Activated T-cell treated with anti-CD3 and anti-CD28 coated beads, Interleukin-2, amount 50 U/mL, for 72 hours (primary cell): ENCODE data around the gene FAM153A. TPM values are rescaled to one million over a fixed set of nuclear protein-coding genes. Genes with fewer than 3 reads are reported as not detected.
"Not testable (repeated sequence)": the region's sequence is repeated elsewhere in the genome, so short reads cannot be mapped to it uniquely, and the experiment has no call there.

ENCODE experiments used
- ATAC-seq, 2 donors: fragments of 150-1000 bp; cut with Tn5 transposase; replicated peaks in 1 of 2; 2 replicates each; pipeline ENCODE4 v1.10.0; 2021; ENCODE audit warnings: moderate library complexity in 2 of 2, mild to moderate bottlenecking in 1 of 2
- DNase-seq, 2 donors: peaks; one replicate each; pipeline ENCODE4 v3.0.0; 2021 to 2022; ENCODE audit warnings: mixed read lengths in 1 of 2
- H3K27ac Mint-ChIP-seq: one replicate; pipeline ENCODE4 v1.8.0; 2022; ENCODE audit warnings: mild to moderate bottlenecking, moderate library complexity, mixed read lengths
- H3K27me3 Mint-ChIP-seq: one replicate; pipeline ENCODE4 v1.8.0; 2022; ENCODE audit warnings: low read depth, mixed read lengths
- H3K36me3 Mint-ChIP-seq, 2 donors: one replicate each; pipeline ENCODE4 v1.8.0; 2022; ENCODE audit warnings: mixed read lengths in 2 of 2, mild to moderate bottlenecking in 1 of 2; ENCODE audit not compliant: insufficient read depth in 2 of 2
- H3K4me1 Mint-ChIP-seq: one replicate; pipeline ENCODE4 v1.8.0; 2022; ENCODE audit warnings: low read depth, mixed read lengths
- H3K4me3 Mint-ChIP-seq, 2 donors: one replicate each; pipeline ENCODE4 v1.8.0; 2022; ENCODE audit warnings: mild to moderate bottlenecking in 2 of 2, mixed read lengths in 2 of 2, moderate library complexity in 2 of 2
- H3K9me3 Mint-ChIP-seq, 2 donors: one replicate each; pipeline ENCODE4 v1.8.0; 2022; ENCODE audit warnings: mixed read lengths in 2 of 2
- total RNA-seq, 2 donors: library from RNA; stranded (reverse); gene quantifications; one replicate each; pipeline ENCODE4 v1.2.3, GENCODE V29; 2022

FAM153A gene
- total RNA-seq, 2 donors from 2014 or later = 6.9 to 58.1 TPM

DNA sequence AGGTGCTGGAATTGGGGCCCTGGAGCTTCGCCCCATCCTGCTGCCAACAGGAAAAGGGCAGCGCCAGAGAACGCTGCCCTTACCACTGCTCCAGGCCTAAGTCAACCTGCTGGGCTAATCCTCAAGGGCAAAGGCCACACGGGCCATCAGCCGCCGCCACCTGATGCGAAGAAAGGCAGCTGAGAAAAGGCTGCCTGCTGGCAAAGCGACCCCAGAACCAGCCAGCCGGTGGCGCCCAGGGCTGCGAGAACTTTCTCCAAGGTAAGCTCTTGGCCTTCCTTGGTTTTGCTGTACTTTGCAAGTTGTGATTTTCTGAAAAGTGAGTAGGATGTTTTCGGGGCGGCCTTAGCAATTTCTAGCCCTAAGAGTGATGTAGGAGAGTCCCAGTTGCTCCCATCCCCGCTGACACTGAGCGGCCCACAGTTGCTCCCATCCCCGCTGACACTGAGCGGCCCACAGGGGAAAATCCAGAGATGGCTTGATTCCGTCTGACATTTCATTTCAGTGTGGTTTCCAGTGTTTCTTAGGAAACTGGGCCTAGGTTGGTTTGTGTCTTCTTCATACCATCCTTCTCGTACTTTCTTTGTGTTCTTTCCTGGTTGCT lies 15.6 kb upstream of the FAM153A start:
- not testable (repeated sequence) for H3K27ac Mint-ChIP-seq, H3K36me3 Mint-ChIP-seq, H3K4me3 Mint-ChIP-seq, H3K27me3 Mint-ChIP-seq, H3K4me1 Mint-ChIP-seq, H3K9me3 Mint-ChIP-seq
- DNase-seq (peak in 1 of 2 donors; percentile 6), ATAC-seq (peak in 1 of 2 donors; percentile 50)

DNA sequence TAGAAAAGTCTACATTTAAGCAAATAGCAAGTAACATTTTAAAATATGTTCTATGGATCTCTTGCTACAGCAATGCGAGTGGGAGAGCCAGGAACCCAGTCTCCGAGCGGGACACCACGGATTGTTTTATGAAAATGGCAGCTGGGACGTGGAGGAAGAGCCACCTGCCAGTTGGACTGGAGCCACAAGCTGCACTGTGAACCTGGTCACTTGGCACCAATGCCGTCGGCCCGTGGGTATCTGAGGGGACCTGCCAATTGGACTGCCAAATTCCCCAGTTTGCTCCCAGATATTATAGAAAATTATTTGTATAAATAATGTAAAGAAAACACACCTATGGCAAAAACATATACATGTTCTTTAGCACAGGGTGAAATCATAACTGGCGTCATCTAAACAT lies 10.6 kb upstream of the FAM153A start:
- not testable (repeated sequence) for H3K36me3 Mint-ChIP-seq, H3K4me1 Mint-ChIP-seq, H3K4me3 Mint-ChIP-seq, H3K9me3 Mint-ChIP-seq, H3K27me3 Mint-ChIP-seq, DNase-seq, ATAC-seq, H3K27ac Mint-ChIP-seq

DNA sequence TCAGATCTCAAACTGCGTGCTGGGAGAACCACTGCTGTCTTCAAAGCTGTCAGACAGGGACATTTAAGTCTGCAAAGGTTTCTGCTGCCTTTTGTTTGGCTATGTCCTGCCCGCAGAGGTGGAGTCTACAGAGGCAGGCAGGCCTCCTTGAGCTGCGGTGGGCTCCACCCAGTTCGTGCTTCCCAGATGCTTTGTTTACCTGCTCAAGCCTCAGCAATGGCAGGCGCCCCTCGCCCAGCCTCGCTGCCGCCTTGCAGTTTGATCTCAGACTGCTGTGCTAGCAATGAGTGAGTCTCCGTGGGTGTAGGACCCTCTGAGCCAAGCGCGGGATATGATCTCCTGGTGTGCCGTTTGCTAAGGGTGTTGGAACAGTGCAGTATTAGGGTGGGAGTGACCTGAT lies 8.9 kb upstream of the FAM153A start:
- H3K27me3 Mint-ChIP-seq, H3K4me3 Mint-ChIP-seq, H3K4me1 Mint-ChIP-seq, DNase-seq, H3K9me3 Mint-ChIP-seq, H3K36me3 Mint-ChIP-seq, ATAC-seq, H3K27ac Mint-ChIP-seq: not testable (repeated sequence)

DNA sequence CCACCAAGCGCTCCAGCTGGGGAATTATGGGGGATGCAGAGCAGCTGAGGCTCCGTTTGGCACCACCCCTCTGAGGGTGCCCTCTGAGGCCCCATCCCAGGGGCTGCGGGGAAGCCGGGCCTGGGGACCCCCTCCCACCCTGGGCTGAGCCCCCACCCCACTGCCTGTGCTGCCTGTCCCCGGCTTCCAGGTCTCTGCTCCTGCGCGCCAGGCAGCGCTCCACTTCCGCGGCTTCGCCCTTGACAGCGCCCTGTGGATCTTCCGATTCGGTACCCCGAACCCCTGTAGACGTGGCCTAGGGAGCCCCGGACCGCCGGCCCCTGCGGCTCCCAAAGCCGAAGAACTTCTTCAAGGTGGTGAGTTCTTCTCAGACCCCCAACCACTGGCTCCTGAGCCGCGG lies 530 bp downstream of the FAM153A start:
- ATAC-seq, DNase-seq, H3K4me1 Mint-ChIP-seq, H3K36me3 Mint-ChIP-seq, H3K27me3 Mint-ChIP-seq, H3K9me3 Mint-ChIP-seq, H3K4me3 Mint-ChIP-seq, H3K27ac Mint-ChIP-seq: not testable (repeated sequence)

DNA sequence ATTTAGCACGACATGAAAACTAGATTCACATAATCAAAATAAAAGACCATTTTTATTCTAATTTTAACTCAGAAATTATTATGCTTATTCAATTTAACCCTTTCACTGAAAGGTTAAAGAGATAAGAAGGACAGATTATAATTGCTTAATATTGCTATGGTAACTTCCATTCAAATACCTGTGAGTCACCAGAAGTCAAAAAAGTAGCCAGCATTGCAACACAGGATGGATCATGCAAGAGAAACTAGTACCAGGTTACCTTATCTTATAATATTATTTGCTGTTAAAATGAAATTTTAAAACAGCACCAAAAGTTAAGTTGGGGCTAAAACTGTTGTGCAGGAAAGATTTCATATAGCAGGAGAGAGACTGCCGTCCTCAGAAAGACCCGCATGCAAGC lies 11.5 kb downstream of the FAM153A start:
- not testable (repeated sequence) for DNase-seq, H3K27me3 Mint-ChIP-seq, H3K4me1 Mint-ChIP-seq, ATAC-seq, H3K27ac Mint-ChIP-seq, H3K4me3 Mint-ChIP-seq, H3K36me3 Mint-ChIP-seq, H3K9me3 Mint-ChIP-seq

DNA sequence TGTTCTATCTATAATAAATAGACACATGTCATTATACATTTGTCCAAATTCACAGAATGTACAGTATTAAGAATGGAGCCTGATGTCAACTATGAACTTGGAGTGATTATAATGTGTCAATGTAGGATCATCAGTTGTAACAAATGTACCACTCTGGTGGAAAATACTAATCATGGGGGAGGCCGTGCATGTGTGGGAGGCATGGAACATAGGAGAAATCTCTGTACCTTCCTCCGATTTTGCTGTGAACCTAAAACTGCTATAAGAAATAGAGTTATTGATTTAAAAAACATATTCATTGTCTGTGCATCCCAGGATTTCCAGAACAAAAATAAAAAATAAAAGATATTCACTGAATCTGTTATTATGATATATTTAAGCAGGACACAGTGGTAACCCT lies 12.1 kb downstream of the FAM153A start:
- not testable (repeated sequence) for H3K36me3 Mint-ChIP-seq, H3K4me3 Mint-ChIP-seq, H3K4me1 Mint-ChIP-seq, H3K9me3 Mint-ChIP-seq, ATAC-seq, H3K27ac Mint-ChIP-seq, H3K27me3 Mint-ChIP-seq
- peak in 1 of 2 donors; percentile 6 for DNase-seq

DNA sequence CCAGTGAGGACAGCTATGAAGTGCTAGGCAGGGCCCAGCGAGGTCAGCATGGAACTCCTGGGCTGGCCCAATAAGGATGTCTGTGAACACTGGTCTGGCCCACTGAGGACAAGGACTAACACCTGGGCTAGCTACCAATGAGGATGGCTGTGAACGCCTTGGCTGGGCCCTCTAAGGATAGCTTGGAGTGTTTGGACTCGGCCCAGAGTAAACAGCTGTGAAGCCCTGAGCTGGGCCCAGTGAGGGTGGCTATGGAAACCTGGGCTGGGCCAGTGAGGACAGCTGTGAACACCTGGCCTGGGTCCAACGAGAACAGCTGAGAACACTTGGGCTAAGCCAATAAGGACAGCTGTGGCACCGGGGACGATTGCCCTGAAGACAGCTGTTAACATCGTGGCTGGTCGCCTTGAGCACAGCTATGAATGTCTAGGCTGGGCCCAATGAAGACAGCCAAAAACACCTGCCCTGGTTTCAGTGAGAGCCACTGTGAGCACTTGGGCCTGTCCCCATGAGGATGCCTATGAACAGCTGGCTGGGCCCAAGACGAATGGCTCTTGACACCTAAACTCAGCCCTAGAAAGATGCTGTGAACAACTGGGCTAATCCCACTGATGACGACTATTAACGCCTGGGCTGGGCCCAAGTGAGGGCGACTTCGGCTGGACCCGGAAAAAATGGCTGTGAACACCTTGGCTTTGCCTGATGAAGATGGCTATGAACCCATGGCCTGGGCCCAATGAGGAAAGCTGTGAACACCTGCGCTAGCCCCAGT lies 18.8 kb downstream of the FAM153A start:
- H3K36me3 Mint-ChIP-seq, ATAC-seq, H3K27ac Mint-ChIP-seq, H3K9me3 Mint-ChIP-seq, H3K4me1 Mint-ChIP-seq, H3K4me3 Mint-ChIP-seq, H3K27me3 Mint-ChIP-seq, DNase-seq: not testable (repeated sequence)

DNA sequence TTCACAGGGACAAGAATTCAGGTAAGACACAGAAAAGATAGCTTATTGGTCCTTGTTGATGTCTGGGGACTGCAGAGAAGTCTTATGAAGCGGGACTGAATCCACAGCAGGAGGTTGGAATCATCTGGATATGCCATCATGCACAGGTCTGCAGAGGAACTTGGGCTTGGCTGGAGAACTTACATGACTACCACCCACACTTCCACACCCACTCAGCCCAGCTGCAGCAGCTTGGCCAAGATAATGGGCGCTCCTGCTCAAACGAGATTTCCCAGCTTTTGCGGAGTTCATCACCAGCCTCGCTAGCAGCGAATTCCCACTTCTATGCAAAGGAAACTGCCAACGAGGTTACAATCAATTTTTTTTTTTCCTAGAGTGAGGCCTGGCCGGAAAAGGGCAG lies 21.7 kb downstream of the FAM153A start:
- not testable (repeated sequence) for H3K4me3 Mint-ChIP-seq, DNase-seq, ATAC-seq, H3K4me1 Mint-ChIP-seq, H3K27ac Mint-ChIP-seq, H3K27me3 Mint-ChIP-seq, H3K36me3 Mint-ChIP-seq, H3K9me3 Mint-ChIP-seq

DNA sequence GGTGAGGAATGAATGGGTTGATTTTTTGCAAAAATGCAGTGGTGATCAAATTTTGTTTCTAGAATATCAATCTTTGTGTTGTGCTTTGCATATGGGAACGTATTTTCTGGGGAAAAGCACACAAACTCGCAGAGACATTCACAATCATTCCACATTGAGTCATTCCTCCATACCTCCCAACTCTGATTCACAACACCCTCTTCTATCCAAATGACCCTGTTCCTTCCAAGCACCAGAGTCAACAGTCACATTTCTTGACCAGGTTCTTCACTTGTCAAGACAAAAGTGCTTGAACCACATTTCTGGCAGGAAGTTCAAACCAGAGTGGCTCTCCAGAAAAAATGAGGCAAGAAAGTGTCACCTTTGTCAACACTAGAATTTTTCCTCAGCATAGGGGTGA lies 35.3 kb downstream of the FAM153A start:
- H3K27me3 Mint-ChIP-seq, H3K27ac Mint-ChIP-seq, H3K4me1 Mint-ChIP-seq, ATAC-seq, H3K4me3 Mint-ChIP-seq, DNase-seq, H3K36me3 Mint-ChIP-seq, H3K9me3 Mint-ChIP-seq: not testable (repeated sequence)

DNA sequence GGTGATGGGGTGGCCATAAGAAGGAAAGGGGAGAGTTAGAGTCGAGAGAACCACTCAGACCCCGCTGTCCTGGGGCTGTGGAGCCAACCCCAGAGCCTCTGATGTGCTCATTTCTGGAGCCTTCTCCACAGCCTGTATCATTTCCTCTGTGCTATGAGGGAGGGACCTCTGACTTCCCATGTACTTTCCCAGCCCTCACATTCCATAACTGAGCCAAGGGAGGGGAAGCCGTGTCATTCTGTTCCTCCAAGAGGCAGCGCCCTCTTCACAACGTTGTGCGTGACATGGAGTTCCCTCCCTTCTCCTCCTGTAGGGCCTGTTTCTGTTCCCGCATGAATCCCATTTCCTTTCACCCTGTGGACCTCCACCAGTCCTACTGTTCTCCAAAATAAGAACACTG lies 57.8 kb downstream of the FAM153A start:
- not testable (repeated sequence) for H3K27ac Mint-ChIP-seq, ATAC-seq, DNase-seq, H3K4me3 Mint-ChIP-seq, H3K4me1 Mint-ChIP-seq, H3K27me3 Mint-ChIP-seq, H3K9me3 Mint-ChIP-seq, H3K36me3 Mint-ChIP-seq

DNA sequence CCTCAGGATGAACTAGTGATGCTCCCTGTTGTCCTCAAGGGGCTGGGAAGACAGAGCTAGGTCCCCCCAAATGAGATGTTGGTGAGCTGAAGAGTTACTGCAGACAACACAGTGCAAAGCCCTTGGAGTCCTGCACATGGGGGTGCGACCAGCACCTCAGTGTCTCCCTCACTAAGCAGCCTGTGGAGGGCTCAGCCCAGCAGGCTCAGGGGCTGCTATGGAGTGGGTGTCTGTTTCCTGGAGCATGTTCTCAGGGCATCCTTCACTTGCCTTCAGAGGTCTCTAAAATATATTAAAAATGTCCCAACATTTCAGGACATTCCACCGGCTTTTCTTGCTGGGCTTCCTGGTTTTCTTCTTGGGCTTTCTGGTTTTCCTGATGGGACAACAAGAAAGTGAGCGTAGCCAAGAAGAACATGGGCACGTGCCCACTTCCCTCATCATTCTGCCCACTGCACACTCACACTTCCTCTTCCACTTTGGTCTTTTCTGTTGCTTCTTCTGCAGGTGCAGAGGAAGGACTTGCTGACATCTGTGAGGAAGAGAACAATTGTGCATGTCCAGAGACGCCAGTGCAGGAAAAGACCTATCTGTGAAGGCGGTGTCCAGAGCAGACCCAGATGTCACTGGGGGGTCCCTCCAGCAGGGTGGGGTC lies 58.7 kb downstream of the FAM153A start:
- DNase-seq, H3K27me3 Mint-ChIP-seq, ATAC-seq, H3K27ac Mint-ChIP-seq, H3K4me3 Mint-ChIP-seq, H3K36me3 Mint-ChIP-seq, H3K9me3 Mint-ChIP-seq, H3K4me1 Mint-ChIP-seq: not testable (repeated sequence)

DNA sequence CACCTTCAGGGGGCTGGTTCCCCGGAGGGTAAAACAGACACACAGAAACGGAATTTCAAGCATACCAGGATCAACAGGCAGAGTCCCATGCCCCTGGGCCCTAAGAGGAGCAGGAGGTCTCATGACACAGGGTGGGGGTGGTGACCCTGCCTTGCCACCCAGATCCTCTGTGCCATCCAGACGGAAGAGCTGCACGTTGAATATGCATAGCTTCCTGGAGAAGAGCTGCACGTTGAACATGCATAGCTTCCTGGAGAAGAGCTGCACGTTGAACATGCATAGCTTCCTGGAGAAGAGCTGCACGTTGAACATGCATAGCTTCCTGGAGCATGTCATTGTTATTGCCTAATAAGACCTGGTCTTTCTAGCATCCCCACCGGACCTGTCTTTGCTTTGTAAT lies 59.9 kb downstream of the FAM153A start:
- not testable (repeated sequence) for H3K4me3 Mint-ChIP-seq, H3K4me1 Mint-ChIP-seq, H3K9me3 Mint-ChIP-seq, H3K36me3 Mint-ChIP-seq, H3K27me3 Mint-ChIP-seq, H3K27ac Mint-ChIP-seq, ATAC-seq, DNase-seq

DNA sequence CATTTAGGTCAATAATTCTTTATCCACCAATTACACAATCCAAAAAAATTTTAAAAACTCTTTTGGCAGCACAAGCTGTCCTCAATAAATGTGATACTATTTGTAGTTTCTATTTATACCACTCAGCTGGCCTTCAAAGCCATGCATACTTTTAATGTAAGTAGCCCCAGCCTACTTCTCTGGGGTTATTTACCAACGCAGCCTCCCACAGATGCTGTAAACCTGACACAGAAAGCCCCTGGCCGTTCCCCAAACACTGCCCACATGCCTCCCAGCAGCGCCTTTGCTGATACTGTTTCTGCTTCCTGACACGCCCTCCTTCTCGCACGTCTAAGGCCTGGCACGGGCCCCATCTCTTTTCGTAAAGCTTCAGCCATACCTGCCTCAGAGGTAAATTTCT lies 62.7 kb downstream of the FAM153A start:
- not testable (repeated sequence) for H3K27me3 Mint-ChIP-seq, H3K4me1 Mint-ChIP-seq, H3K4me3 Mint-ChIP-seq, ATAC-seq, H3K9me3 Mint-ChIP-seq, H3K36me3 Mint-ChIP-seq, DNase-seq, H3K27ac Mint-ChIP-seq
